ENCODE data around the gene TSPAN15.
"Not testable (repeated sequence)": the region's sequence is repeated elsewhere in the genome, so short reads cannot be mapped to it uniquely, and the experiment has no call there.

TSPAN15 gene

GRCh38 chr10:69439350-69439739 is 11.9 kb upstream of the TSPAN15 start:
- DNase-seq (ENCODE audit: low spot score in 2 of 2) (no peak), ATAC-seq (replicated peaks; ENCODE audit: extremely low read depth, poor library complexity, severe bottlenecking) (no peak)
- H3K27me3 Mint-ChIP-seq, result peaks cover 62% of the 10 kb centered on the region
- H3K4me1 Mint-ChIP-seq, result no peaks in the 10 kb centered on the region
- no peaks in the 10 kb centered on the region for H3K36me3 Mint-ChIP-seq (ENCODE audit: insufficient read depth)
- no peak overlapping the region for H3K27ac Mint-ChIP-seq (ENCODE audit: low read depth)
- no peaks in the 10 kb centered on the region for H3K9me3 Mint-ChIP-seq
- H3K4me3 Mint-ChIP-seq, result no peak overlapping the region

- ATAC-seq (replicated peaks; ENCODE audit: extremely low read depth, poor library complexity, severe bottlenecking) (no peak), DNase-seq (ENCODE audit: low spot score in 2 of 2) (no peak)
- peaks cover 56% of the 10 kb centered on the region for H3K27me3 Mint-ChIP-seq
- H3K9me3 Mint-ChIP-seq, result no peaks in the 10 kb centered on the region
- no peak overlapping the region for H3K27ac Mint-ChIP-seq (ENCODE audit: low read depth)
- H3K4me3 Mint-ChIP-seq, result no peak overlapping the region
- no peaks in the 10 kb centered on the region for H3K4me1 Mint-ChIP-seq
- no peaks in the 10 kb centered on the region for H3K36me3 Mint-ChIP-seq (ENCODE audit: insufficient read depth)
Measured at GRCh38 chr10:69439813-69440506, 11.3 kb upstream of the TSPAN15 start.

GRCh38 chr10:69443354-69443753 is 7.9 kb upstream of the TSPAN15 start:
- peaks cover 28% of the 10 kb centered on the region for H3K27me3 Mint-ChIP-seq

GRCh38 chr10:69445041-69445440 is 6.2 kb upstream of the TSPAN15 start:
- H3K4me1 Mint-ChIP-seq, result peaks cover 5% of the 10 kb centered on the region
- H3K4me3 Mint-ChIP-seq, result no peak overlapping the region
- peaks cover 21% of the 10 kb centered on the region for H3K27me3 Mint-ChIP-seq
- no peaks in the 10 kb centered on the region for H3K36me3 Mint-ChIP-seq (ENCODE audit: insufficient read depth)
- no peaks in the 10 kb centered on the region for H3K9me3 Mint-ChIP-seq
- no peak for ATAC-seq (replicated peaks; ENCODE audit: extremely low read depth, poor library complexity, severe bottlenecking)
- H3K27ac Mint-ChIP-seq (ENCODE audit: low read depth), result no peak overlapping the region
- no peak for DNase-seq (ENCODE audit: low spot score in 2 of 2)

More at GRCh38 chr10:69443354-69443753, 7.9 kb upstream of the TSPAN15 start:
- DNase-seq (ENCODE audit: low spot score in 2 of 2) (no peak), ATAC-seq (replicated peaks; ENCODE audit: extremely low read depth, poor library complexity, severe bottlenecking) (no peak)
- Mint-ChIP-seq H3K4me1 (no peaks in the 10 kb centered on the region), H3K36me3 (ENCODE audit: insufficient read depth) (no peaks in the 10 kb centered on the region), H3K4me3 (no peak overlapping the region), H3K9me3 (no peaks in the 10 kb centered on the region), H3K27ac (ENCODE audit: low read depth) (no peak overlapping the region)

- ATAC-seq (replicated peaks; ENCODE audit: extremely low read depth, poor library complexity, severe bottlenecking) (no peak), DNase-seq (ENCODE audit: low spot score in 2 of 2) (no peak)
- H3K27ac Mint-ChIP-seq (ENCODE audit: low read depth), result no peak overlapping the region
- peaks cover 11% of the 10 kb centered on the region for H3K4me1 Mint-ChIP-seq
- H3K27me3 Mint-ChIP-seq, result peaks cover 19% of the 10 kb centered on the region
- no peak overlapping the region for H3K4me3 Mint-ChIP-seq
- no peaks in the 10 kb centered on the region for H3K9me3 Mint-ChIP-seq
- H3K36me3 Mint-ChIP-seq (ENCODE audit: insufficient read depth), result no peaks in the 10 kb centered on the region
Measured at GRCh38 chr10:69446229-69446628, 5.0 kb upstream of the TSPAN15 start.

GRCh38 chr10:69446650-69447151 is 4.6 kb upstream of the TSPAN15 start:
- peaks cover 14% of the 10 kb centered on the region for H3K27me3 Mint-ChIP-seq
- H3K27ac Mint-ChIP-seq (ENCODE audit: low read depth), result no peak overlapping the region

GRCh38 chr10:69449841-69450240 is 1.4 kb upstream of the TSPAN15 start:
- Mint-ChIP-seq H3K27ac (ENCODE audit: low read depth) (no peak overlapping the region), H3K27me3 (peaks cover 25% of the 10 kb centered on the region), H3K4me3 (no peak overlapping the region), H3K9me3 (no peaks in the 10 kb centered on the region), H3K36me3 (ENCODE audit: insufficient read depth) (no peaks in the 10 kb centered on the region), H3K4me1 (peaks cover 25% of the 10 kb centered on the region)
- ATAC-seq (replicated peaks; ENCODE audit: extremely low read depth, poor library complexity, severe bottlenecking) (no peak), DNase-seq (ENCODE audit: low spot score in 2 of 2) (peak in 1 of 2 donors; percentile 18)

More at GRCh38 chr10:69446650-69447151, 4.6 kb upstream of the TSPAN15 start:
- Mint-ChIP-seq H3K9me3 (no peaks in the 10 kb centered on the region), H3K4me1 (peaks cover 16% of the 10 kb centered on the region), H3K36me3 (ENCODE audit: insufficient read depth) (no peaks in the 10 kb centered on the region), H3K4me3 (no peak overlapping the region)
- no peak for DNase-seq (ENCODE audit: low spot score in 2 of 2)
- ATAC-seq (replicated peaks; ENCODE audit: extremely low read depth, poor library complexity, severe bottlenecking), result no peak

- not testable (repeated sequence) for H3K27ac Mint-ChIP-seq (ENCODE audit: low read depth); H3K36me3 Mint-ChIP-seq (ENCODE audit: insufficient read depth)
- peaks cover 25% of the 10 kb centered on the region for H3K4me1 Mint-ChIP-seq
Measured at GRCh38 chr10:69450395-69450794, 870 bp upstream of the TSPAN15 start.

GRCh38 chr10:69451784-69452251 is 553 bp downstream of the TSPAN15 start:
- ATAC-seq (replicated peaks; ENCODE audit: extremely low read depth, poor library complexity, severe bottlenecking) (peak; percentile 13), DNase-seq (ENCODE audit: low spot score in 2 of 2) (no peak)
- H3K27me3 Mint-ChIP-seq, result peaks cover 25% of the 10 kb centered on the region
- H3K4me1 Mint-ChIP-seq, result peaks cover 25% of the 10 kb centered on the region
- H3K36me3 Mint-ChIP-seq (ENCODE audit: insufficient read depth), result no peaks in the 10 kb centered on the region
- H3K4me3 Mint-ChIP-seq, result peak overlapping the region; percentile 82
- no peak overlapping the region for H3K27ac Mint-ChIP-seq (ENCODE audit: low read depth)
- H3K9me3 Mint-ChIP-seq, result no peaks in the 10 kb centered on the region

More at GRCh38 chr10:69450395-69450794, 870 bp upstream of the TSPAN15 start:
- not testable (repeated sequence) for ATAC-seq (replicated peaks; ENCODE audit: extremely low read depth, poor library complexity, severe bottlenecking); H3K9me3 Mint-ChIP-seq; DNase-seq (ENCODE audit: low spot score in 2 of 2); H3K4me3 Mint-ChIP-seq
- peaks cover 25% of the 10 kb centered on the region for H3K27me3 Mint-ChIP-seq

- H3K27me3 Mint-ChIP-seq, result peaks cover 25% of the 10 kb centered on the region
- no peaks in the 10 kb centered on the region for H3K36me3 Mint-ChIP-seq (ENCODE audit: insufficient read depth)
- peak overlapping the region; percentile 82 for H3K4me3 Mint-ChIP-seq
- peaks cover 25% of the 10 kb centered on the region for H3K4me1 Mint-ChIP-seq
- no peak overlapping the region for H3K27ac Mint-ChIP-seq (ENCODE audit: low read depth)
- ATAC-seq (replicated peaks; ENCODE audit: extremely low read depth, poor library complexity, severe bottlenecking), result no peak
- DNase-seq (ENCODE audit: low spot score in 2 of 2), result no peak
- H3K9me3 Mint-ChIP-seq, result no peaks in the 10 kb centered on the region
Measured at GRCh38 chr10:69452676-69453415, 1.6 kb downstream of the TSPAN15 start.

- Mint-ChIP-seq H3K9me3 (no peaks in the 10 kb centered on the region), H3K36me3 (ENCODE audit: insufficient read depth) (no peaks in the 10 kb centered on the region), H3K27me3 (peaks cover 25% of the 10 kb centered on the region), H3K4me1 (peaks cover 25% of the 10 kb centered on the region), H3K4me3 (no peak overlapping the region), H3K27ac (ENCODE audit: low read depth) (no peak overlapping the region)
- DNase-seq (ENCODE audit: low spot score in 2 of 2) (no peak), ATAC-seq (replicated peaks; ENCODE audit: extremely low read depth, poor library complexity, severe bottlenecking) (no peak)
Measured at GRCh38 chr10:69453795-69454194, 2.5 kb downstream of the TSPAN15 start.

GRCh38 chr10:69455006-69455763 is 3.9 kb downstream of the TSPAN15 start:
- Mint-ChIP-seq H3K27ac (ENCODE audit: low read depth) (no peak overlapping the region), H3K36me3 (ENCODE audit: insufficient read depth) (no peaks in the 10 kb centered on the region), H3K4me1 (peaks cover 19% of the 10 kb centered on the region), H3K27me3 (peaks cover 16% of the 10 kb centered on the region), H3K9me3 (no peaks in the 10 kb centered on the region), H3K4me3 (no peak overlapping the region)
- DNase-seq (ENCODE audit: low spot score in 2 of 2) (no peak), ATAC-seq (replicated peaks; ENCODE audit: extremely low read depth, poor library complexity, severe bottlenecking) (no peak)

Data from central memory CD8-positive, alpha-beta T cell (primary cell).